OCI-LY1 (cell line): ENCODE measurements around the gene EFEMP2.

Experiments used
- H2AFZ ChIP-seq: fragments of 200-600 bp; sonication (generic), shearing (Covaris generic); 2 replicates; pipeline ENCODE4 v1.6.0; 2014; ENCODE audit warnings: antibody characterized with exemption, mild to moderate bottlenecking, low read length
- H3F3A ChIP-seq: fragments of 200-600 bp; sonication (generic), shearing (Covaris generic); 2 replicates; pipeline ENCODE4 v1.6.0; 2014; ENCODE audit warnings: mild to moderate bottlenecking, antibody characterized with exemption, low read length, moderate library complexity; ENCODE audit not compliant: insufficient read depth
- H3K27ac ChIP-seq: fragments of 200-600 bp; sonication (generic); 2 replicates; pipeline ENCODE4 v1.5.1; 2014; ENCODE audit warnings: low read length, mixed run types, mild to moderate bottlenecking, low read depth; ENCODE audit not compliant: poor library complexity, severe bottlenecking
- H3K27me3 ChIP-seq: fragments of 200-600 bp; sonication (generic); 2 replicates; pipeline ENCODE4 v1.6.0; 2014; ENCODE audit warnings: antibody characterized with exemption, mild to moderate bottlenecking, low read length, moderate library complexity; ENCODE audit not compliant: insufficient read depth
- H3K36me3 ChIP-seq: fragments of 200-600 bp; sonication (generic); 2 replicates; pipeline ENCODE4 v1.6.1; 2014; ENCODE audit warnings: mild to moderate bottlenecking, antibody characterized with exemption, low read length, moderate library complexity, mixed read lengths; ENCODE audit not compliant: insufficient read depth
- H3K4me1 ChIP-seq: fragments of 200-600 bp; sonication (generic); 2 replicates; pipeline ENCODE4 v1.5.1; 2014; ENCODE audit warnings: mild to moderate bottlenecking, low read length, moderate library complexity; ENCODE audit not compliant: insufficient read depth, severe bottlenecking
- H3K4me2 ChIP-seq: fragments of 200-600 bp; sonication (generic), shearing (Covaris generic); 2 replicates; pipeline ENCODE4 v1.6.1; 2014; ENCODE audit warnings: low read length
- H3K4me3 ChIP-seq: fragments of 200-600 bp; sonication (generic); 2 replicates; pipeline ENCODE4 v1.5.1; 2014; ENCODE audit warnings: low read length, low read depth, mild to moderate bottlenecking, mixed read lengths; ENCODE audit not compliant: poor library complexity, severe bottlenecking
- H3K79me2 ChIP-seq: fragments of 200-600 bp; shearing (Covaris generic); 2 replicates; pipeline ENCODE4 v1.6.1; 2016; ENCODE audit warnings: mixed run types, low read length, mixed read lengths; ENCODE audit not compliant: insufficient read depth
- H3K9ac ChIP-seq: fragments of 200-600 bp; sonication (generic), shearing (Covaris generic); 2 replicates; pipeline ENCODE4 v1.6.1; 2014; ENCODE audit warnings: mild to moderate bottlenecking, low read length, mixed read lengths
- H3K9me2 ChIP-seq: fragments of 200-600 bp; sonication (generic), shearing (Covaris generic); 2 replicates; pipeline ENCODE4 v1.6.1; 2014; ENCODE audit warnings: low read depth, mild to moderate bottlenecking, low read length, mixed read lengths
- H3K9me3 ChIP-seq: fragments of 200-600 bp; shearing (Covaris generic); 2 replicates; pipeline ENCODE4 v1.6.1; 2014; ENCODE audit warnings: low read length, mixed read lengths
- H4K20me1 ChIP-seq: fragments of 200-600 bp; sonication (generic), shearing (Covaris generic); 2 replicates; pipeline ENCODE4 v1.6.0; 2016; ENCODE audit warnings: mild to moderate bottlenecking, low read length; ENCODE audit not compliant: insufficient read depth
- CTCF ChIP-seq: fragments of 200-600 bp; sonication (generic), shearing (Covaris generic); IDR thresholded peaks from 2 replicates; pipeline ENCODE4 v1.5.1; 2017; ENCODE audit warnings: mild to moderate bottlenecking, antibody characterized with exemption, low read length, moderate library complexity, mixed read lengths
- EZH2 ChIP-seq: fragments of 200-600 bp; sonication (generic), shearing (Covaris generic); IDR thresholded peaks from 2 replicates; pipeline ENCODE4 v1.8.0; 2017; ENCODE audit warnings: borderline replicate concordance, mixed run types, mild to moderate bottlenecking, antibody characterized with exemption, low read length, moderate library complexity, mixed read lengths

Gene EFEMP2

GRCh38 chr11:65865550-65866172, 6.9 kb downstream of the EFEMP2 start:
- peaks cover 63% of the 10 kb centered on the region for H3K36me3 ChIP-seq
- H3K4me3 ChIP-seq = no peak overlapping the region
- H3K4me1 ChIP-seq = peaks cover 11% of the 10 kb centered on the region
- H3K4me2 ChIP-seq = no peak overlapping the region
- no peak overlapping the region for H3K27ac ChIP-seq
- peaks cover 6% of the 10 kb centered on the region; the same call in 1 of the 2 replicates for H3K79me2 ChIP-seq
- TF ChIP-seq EZH2 = no peak
- no peak for TF ChIP-seq CTCF
- H4K20me1 ChIP-seq = no peaks in the 10 kb centered on the region
- H3K9me2 ChIP-seq = no peaks in the 10 kb centered on the region
- no peak overlapping the region for H3K9ac ChIP-seq
- H3K9me3 ChIP-seq = no peaks in the 10 kb centered on the region
- H2AFZ ChIP-seq = no peak overlapping the region
- no peaks in the 10 kb centered on the region for H3F3A ChIP-seq
- no peaks in the 10 kb centered on the region for H3K27me3 ChIP-seq

GRCh38 chr11:65864706-65865471, 7.7 kb downstream of the EFEMP2 start:
- peaks cover 6% of the 10 kb centered on the region; the same call in 1 of the 2 replicates for H3K79me2 ChIP-seq
- peaks cover 63% of the 10 kb centered on the region for H3K36me3 ChIP-seq
- no peak overlapping the region for H3K4me2 ChIP-seq
- no peaks in the 10 kb centered on the region for H4K20me1 ChIP-seq
- no peak overlapping the region for H3K27ac ChIP-seq
- no peaks in the 10 kb centered on the region for H3K9me3 ChIP-seq
- peaks cover 13% of the 10 kb centered on the region for H3K4me1 ChIP-seq
- no peak overlapping the region for H2AFZ ChIP-seq
- H3F3A ChIP-seq = no peaks in the 10 kb centered on the region
- H3K4me3 ChIP-seq = no peak overlapping the region
- H3K9me2 ChIP-seq = no peaks in the 10 kb centered on the region
- no peak for TF ChIP-seq EZH2
- no peak for TF ChIP-seq CTCF
- H3K9ac ChIP-seq = no peak overlapping the region
- no peaks in the 10 kb centered on the region for H3K27me3 ChIP-seq

GRCh38 chr11:65863889-65864705, 8.5 kb downstream of the EFEMP2 start:
- Histone ChIP-seq H3K9me2 (no peaks in the 10 kb centered on the region), H3K9ac (no peak overlapping the region), H3F3A (no peaks in the 10 kb centered on the region), H3K4me3 (no peak overlapping the region), H3K4me2 (no peak overlapping the region), H3K9me3 (no peaks in the 10 kb centered on the region), H3K4me1 (peaks cover 17% of the 10 kb centered on the region), H2AFZ (no peak overlapping the region), H3K36me3 (peaks cover 63% of the 10 kb centered on the region), H3K79me2 (peaks cover 6% of the 10 kb centered on the region; the same call in 1 of the 2 replicates), H4K20me1 (no peaks in the 10 kb centered on the region), H3K27me3 (no peaks in the 10 kb centered on the region), H3K27ac (no peak overlapping the region)
- TF ChIP-seq CTCF (no peak), EZH2 (no peak)
